Measurements from ENCODE around the gene NLRP11. TPM values are rescaled to one million over a fixed set of nuclear protein-coding genes. Genes with fewer than 3 reads are reported as not detected.
"Not testable (repeated sequence)": the region's sequence is repeated elsewhere in the genome, so short reads cannot be mapped to it uniquely, and the experiment has no call there.

Gene NLRP11
- total RNA-seq, 1 experiment from 2014 or later, result not detected

DNA sequence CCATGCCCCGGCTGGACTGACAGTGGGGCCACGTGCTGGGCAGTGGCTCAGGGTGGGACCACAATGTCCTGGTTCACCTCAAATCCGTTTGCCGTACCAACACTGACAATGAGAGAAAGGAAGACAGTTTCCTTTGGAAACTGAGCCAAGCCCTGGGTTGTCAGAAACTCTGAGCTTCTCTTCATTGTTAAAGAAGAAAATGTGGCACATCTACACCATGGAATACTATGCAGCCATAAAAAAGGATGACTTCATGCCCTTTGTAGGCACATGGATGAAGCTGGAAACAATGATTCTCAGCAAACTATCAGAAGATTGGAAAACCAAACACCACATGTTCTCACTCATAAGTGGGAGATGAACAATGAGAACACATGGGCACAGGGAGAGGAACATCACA is 75.0 kb downstream of the NLRP11 start:
- not testable (repeated sequence) for H3K4me2 ChIP-seq (ENCODE audit: insufficient read depth, insufficient read length, low read length); H3T11ph ChIP-seq (ENCODE audit: low read length); H2AFZ ChIP-seq (ENCODE audit: low read length); H3K14ac ChIP-seq (ENCODE audit: insufficient read depth, low read length); H3K79me2 ChIP-seq (ENCODE audit: insufficient read depth, low read length); H3K4me1 Mint-ChIP-seq; H3K79me1 ChIP-seq (ENCODE audit: insufficient read depth, low read depth, low read length, poor library complexity, severe bottlenecking); H3K27me3 Mint-ChIP-seq (ENCODE audit: low read depth); H4K5ac ChIP-seq (ENCODE audit: insufficient read length, low read depth, low read length); H3K4me1 ChIP-seq (ENCODE audit: insufficient read depth, low read length); H3K18ac ChIP-seq (ENCODE audit: insufficient read length, low read depth, low read length); H2BK20ac ChIP-seq (ENCODE audit: low read depth, low read length, poor library complexity, severe bottlenecking); H3K27ac ChIP-seq (ENCODE audit: insufficient read length, low read depth, low read length); H3K23ac ChIP-seq (ENCODE audit: insufficient read length, low read depth, low read length); H3K27me3 ChIP-seq (ENCODE audit: insufficient read depth, low read length); H2BK5ac ChIP-seq (ENCODE audit: insufficient read length, low read length); H4K8ac ChIP-seq (replicated peaks; ENCODE audit: insufficient read length, low read depth, low read length); H2AK5ac ChIP-seq (ENCODE audit: insufficient read length, low read length); H3K4me3 Mint-ChIP-seq; H3K9ac ChIP-seq (ENCODE audit: extremely low read depth, insufficient read length, low read length); H4K91ac ChIP-seq (ENCODE audit: insufficient read length, low read depth, low read length); H2BK120ac ChIP-seq (ENCODE audit: low read depth, low read length, poor library complexity, severe bottlenecking); H3K23me2 ChIP-seq (ENCODE audit: insufficient read length, low read depth, low read length, poor library complexity, severe bottlenecking); H3K27ac Mint-ChIP-seq; H3K4ac ChIP-seq (ENCODE audit: low read depth, low read length); H2BK15ac ChIP-seq (ENCODE audit: low read depth, low read length); DNase-seq; H3K56ac ChIP-seq (ENCODE audit: insufficient read length, low read depth, low read length); H2BK12ac ChIP-seq (ENCODE audit: insufficient read length, low read depth, low read length); H4K20me1 ChIP-seq (ENCODE audit: control insufficient read depth, insufficient read depth, insufficient read length)
- Mint-ChIP-seq H3K36me3 (ENCODE audit: insufficient read depth in 1 of 3, low read depth in 3 of 3) (peaks cover 12 to 24% (median 16%) of the 10 kb centered on the region in 3 experiments; a peak in 6 of 7 replicates), H3K9me3 (peaks cover 88 to 90% of the 10 kb centered on the region in 2 experiments)
- H3K9me3 ChIP-seq (ENCODE audit: control insufficient read depth, low read depth, low read length), result peaks cover 79% of the 10 kb centered on the region
- WGBS (ENCODE audit: extremely low coverage, insufficient read length, low lambda C conversion rate), result no CpG with 5 or more reads among the region's 4 CpGs

All from H9 (cell line).